ENCODE results near the gene PAGE2.
"Not testable (repeated sequence)": the region's sequence is repeated elsewhere in the genome, so short reads cannot be mapped to it uniquely, and the experiment has no call there.

PAGE2 gene

DNA sequence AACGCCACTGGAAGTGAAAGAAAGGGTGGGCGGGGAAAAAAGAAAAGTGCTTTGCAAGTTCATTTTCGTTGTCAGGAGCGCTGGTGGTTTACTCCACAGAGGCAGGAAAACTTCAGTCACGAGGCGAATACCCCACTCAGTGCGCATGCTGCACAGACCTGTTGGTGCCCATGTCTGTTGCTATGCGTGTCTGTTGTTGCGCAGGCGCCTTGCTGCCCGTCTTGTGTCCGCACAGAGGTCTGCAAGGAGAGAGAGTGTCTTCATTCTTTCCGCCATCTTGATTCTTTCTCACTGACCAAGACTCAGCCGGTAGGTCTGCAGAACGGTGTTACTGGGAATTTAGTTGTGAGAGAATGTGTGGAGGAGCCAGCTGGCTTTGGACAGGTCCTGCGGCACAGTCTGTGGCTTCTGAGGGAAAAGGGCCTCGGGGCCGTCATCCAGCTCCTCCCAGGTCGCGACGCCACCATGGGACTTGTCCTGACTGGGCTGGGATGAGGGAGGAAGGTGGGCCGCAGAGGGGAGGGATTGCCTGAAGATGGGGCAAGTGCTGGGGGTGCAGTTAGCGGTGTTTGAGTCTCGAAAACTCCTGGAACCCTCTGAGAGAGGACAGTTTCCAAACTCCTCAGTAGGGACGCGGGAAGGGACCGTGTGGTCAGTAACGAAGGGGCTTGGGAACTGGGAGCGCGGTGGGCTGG is at the start of gene PAGE2:
PAGE2 (plus strand) TSS at position 224 of the 695 bp plus-strand sequence. CDS start 1,003 bp downstream, outside the sequence.
- no peak for DNase-seq (ENCODE audit: low read depth)

DNA sequence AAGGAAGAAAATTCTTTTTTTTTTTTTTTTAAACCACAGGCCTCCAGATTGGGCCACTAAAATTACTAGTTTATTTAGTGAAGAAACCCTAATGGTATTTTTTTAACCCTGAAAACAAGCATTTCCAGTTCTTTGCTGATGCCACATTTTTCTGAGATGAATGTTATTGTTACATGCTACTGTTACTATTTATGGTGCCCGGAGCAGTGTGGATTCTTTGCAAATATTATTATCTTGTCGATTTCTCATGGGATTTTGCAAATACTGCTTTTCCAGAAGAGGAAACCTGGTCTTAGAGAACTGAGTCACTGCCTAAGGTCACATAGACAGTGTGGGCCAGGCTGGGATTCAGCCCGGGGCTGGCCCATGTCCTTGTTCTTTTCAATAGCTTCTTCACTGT is 49.3 kb upstream of the PAGE2 start:
- no peak for DNase-seq (ENCODE audit: low read depth)

- no peak for DNase-seq (ENCODE audit: low read depth)
Measured at GRCh38 chrX:55041514-55041913, 47.3 kb upstream of the PAGE2 start.

- not testable (repeated sequence) for DNase-seq (ENCODE audit: low read depth)
Measured at GRCh38 chrX:55050599-55050998, 38.2 kb upstream of the PAGE2 start.

DNA sequence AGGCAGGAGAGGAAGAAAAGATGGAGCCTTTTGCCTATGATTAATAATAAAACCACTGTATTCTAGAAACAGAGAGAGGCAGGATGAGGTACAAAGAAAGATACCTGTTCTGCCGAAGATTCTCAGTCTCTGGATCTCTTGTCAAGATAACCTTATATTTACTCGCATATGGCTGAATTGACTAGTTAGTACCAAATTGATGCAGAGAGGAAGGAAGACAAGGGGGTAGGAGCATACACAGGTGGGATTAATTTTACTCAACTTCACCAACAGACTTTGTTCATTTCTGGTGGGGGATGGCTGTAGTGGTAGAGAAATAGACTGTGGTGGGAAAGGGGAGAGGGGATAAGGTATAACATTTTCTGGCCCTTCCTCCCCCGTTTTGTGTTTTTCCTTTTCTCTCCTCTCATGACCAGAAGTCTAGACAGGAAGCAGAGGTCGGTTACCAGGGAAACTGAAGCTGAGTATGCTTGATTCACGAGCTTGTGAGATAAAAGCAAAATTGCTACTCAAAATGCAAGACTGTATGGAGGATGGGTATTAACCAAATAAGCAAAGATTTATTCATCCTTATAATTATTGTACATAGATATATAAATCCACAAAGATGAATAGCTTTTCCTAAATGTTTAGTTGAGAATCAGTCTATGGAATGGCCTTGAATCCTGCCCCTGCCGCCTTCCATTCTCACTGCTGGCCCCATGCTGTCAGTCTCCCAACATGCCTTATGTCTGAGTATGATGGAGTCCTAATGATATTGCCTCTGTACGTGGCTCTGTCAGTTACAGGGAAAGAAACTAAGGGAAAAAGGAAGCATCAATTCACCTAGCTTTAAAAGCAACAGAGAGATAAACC is 31.8 kb upstream of the PAGE2 start:
- DNase-seq (ENCODE audit: low read depth): no peak

- DNase-seq (ENCODE audit: low read depth): peak; percentile 14
Measured at GRCh38 chrX:55057675-55058249, 31.1 kb upstream of the PAGE2 start.

DNA sequence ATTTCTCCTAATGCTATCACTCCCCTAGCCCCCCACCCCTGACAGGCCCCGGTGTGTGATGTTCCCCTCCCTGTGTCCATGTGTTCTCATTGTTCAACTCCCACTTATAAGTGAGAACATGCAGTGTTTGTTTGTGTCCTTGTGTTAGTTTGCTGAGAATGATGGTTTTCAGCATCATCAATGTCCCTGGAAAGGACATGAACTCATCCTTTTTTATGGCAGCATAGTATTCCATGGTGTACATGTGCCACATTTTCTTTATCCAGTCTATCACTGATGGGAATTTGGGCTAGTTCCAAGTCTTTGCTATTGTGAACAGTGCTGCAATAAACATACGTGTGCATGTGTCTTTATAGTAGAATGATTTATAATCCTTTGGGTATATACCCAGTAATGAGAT is 21.6 kb upstream of the PAGE2 start:
- DNase-seq (ENCODE audit: low read depth): not testable (repeated sequence)

- DNase-seq (ENCODE audit: low read depth): no peak
Measured at GRCh38 chrX:55072286-55072685, 16.5 kb upstream of the PAGE2 start.

DNA sequence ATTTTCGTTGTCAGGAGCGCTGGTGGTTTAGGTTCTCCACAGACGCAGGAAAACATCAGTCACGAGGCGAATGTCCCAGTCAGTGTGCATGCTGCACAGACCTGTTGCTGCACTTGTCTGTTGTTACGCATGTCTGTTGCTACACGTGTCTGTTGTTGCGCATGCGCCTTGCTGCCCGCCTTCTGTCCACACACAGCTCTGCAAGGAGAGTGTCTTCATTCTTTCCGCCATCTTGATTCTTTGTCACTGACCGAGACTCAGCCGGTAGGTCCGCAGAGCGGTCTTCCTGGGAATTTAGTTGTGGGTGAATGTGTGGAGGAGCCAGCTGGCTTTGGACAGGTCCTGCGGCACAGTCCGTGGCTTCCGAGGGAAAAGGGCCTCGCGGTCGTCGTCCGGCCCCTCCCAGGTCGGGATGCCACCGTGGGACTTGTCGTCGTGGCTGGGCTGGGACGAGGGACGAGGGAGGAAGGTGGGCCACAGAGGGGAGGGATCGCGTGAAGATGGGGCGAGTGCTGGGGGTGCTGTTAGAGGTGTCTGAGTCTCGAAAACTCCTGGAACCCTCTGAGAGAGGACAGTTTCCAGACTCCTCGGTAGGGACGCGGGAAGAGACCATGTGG is 13.9 kb upstream of the PAGE2 start, which contains the start of gene PAGE2B:
PAGE2B (plus strand) TSS at position 180 of the 617 bp plus-strand sequence. CDS start 1,012 bp downstream, outside the sequence.
- no peak for DNase-seq (ENCODE audit: low read depth)

DNA sequence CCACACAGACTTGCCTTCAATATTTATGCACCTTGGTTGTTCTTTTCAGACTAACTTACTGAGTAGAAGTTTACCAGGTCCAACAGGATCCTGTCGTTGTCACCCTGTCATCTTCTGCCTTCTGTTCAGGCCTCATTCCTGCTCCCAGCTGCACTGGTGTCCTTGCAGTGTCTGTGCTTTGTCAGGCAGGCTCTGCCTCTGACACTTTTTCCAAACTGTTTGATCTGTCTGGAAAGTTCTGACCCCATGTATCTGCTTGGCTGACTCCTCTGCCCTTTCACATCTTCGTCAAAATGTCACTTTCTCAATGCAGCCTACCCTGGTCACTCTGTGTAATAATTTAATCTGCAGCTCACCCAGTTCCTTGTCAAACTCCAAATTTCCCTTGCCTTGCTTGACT is 9.9 kb downstream of the PAGE2 start:
- no peak for DNase-seq (ENCODE audit: low read depth)

- no peak for DNase-seq (ENCODE audit: low read depth)
Measured at GRCh38 chrX:55099162-55099561, 10.3 kb downstream of the PAGE2 start.

DNA sequence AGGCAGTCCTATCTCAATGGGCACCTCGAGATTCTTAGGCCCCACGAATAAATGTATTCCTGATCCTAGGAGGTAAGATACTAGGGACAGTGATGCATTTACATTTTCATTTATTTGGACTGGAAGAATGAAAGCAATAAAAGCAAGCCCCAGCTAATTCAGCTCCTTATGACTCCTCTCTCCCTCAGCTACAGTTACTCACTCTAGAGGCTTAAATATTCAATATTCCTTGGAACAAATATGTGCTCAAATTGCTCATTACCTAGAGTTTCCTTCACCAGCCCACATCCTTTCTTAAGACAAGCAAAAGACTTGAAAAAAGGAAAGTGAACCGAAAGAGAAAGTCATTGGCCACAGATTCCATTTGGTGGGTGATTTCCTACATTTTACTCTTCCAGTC is 13.9 kb downstream of the PAGE2 start:
- DNase-seq (ENCODE audit: low read depth): no peak

DNA sequence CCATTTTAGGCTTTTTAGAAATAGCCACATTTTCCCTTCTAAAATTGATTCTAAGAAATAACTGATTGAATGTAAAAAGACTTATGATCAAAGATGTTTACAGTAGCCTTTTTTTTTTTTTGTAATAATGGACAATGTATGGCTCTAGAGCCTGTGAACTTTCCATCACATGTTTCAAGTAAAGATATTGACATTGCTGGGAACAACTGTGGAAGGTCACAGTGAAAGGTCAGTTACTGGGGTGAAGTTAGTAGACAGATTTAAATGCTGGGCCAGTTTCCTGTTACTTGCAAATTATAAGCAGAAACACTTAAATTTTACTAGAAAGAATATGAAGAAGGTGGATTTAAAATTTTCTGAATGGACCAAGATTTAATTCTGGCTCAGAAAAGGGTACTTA is 18.4 kb downstream of the PAGE2 start:
- DNase-seq (ENCODE audit: low read depth): no peak

GRCh38 chrX:55107911-55108310 is 19.1 kb downstream of the PAGE2 start:
- DNase-seq (ENCODE audit: low read depth): no peak

DNA sequence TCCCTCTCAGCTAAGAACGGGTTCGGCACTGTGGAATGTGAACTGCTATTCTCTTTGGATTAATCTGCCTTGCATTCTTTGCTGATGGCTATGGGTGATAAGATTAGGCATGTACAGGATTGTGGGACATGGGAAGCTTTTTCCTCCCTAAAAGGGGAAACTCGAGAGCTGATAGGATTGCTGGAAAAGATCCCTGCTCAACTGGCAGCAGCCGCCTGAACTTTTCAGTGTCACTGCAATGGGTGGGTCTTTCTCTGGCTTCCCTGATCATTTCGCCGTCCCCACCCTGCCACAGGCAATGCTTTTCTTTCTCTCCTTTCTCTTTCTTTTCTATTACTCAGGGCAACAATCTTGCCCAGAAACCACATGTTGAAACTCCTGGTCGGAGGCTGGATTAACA is 20.5 kb downstream of the PAGE2 start:
- no peak for DNase-seq (ENCODE audit: low read depth)

DNA sequence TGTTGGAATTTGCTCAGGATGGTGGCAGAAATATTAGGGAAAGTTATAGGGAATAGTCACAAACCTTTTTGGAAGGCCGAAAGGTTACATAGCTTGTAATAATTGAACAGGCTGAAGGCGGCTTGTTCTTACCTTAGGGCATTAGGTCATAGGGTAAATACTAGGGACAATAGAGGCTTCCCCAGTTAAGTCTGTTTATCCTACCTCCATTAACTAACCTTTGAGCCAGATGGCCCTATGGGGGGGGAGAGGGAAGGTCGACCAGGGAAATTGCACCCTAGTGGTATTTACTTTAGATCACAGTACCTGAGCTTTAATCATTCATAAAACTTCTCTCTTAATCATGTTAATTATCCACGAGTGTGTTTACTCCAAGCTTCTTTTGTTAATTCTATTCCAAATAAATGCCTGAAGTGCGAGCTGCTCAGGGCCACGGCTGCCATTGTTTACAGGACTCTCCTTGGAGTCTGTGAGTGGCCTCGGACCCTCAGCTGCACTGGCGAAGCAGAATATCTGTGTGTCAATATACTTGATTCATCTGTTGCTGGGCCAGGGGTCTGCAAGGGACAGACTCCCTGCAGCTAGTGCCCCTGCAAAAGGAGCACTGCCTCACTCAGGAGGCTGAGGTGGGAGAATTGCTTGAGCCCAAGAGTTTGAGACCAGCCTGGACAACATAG is 22.9 kb downstream of the PAGE2 start:
- no peak for DNase-seq (ENCODE audit: low read depth)

- not testable (repeated sequence) for DNase-seq (ENCODE audit: low read depth)
Measured at GRCh38 chrX:55116589-55116988, 27.8 kb downstream of the PAGE2 start.

DNA sequence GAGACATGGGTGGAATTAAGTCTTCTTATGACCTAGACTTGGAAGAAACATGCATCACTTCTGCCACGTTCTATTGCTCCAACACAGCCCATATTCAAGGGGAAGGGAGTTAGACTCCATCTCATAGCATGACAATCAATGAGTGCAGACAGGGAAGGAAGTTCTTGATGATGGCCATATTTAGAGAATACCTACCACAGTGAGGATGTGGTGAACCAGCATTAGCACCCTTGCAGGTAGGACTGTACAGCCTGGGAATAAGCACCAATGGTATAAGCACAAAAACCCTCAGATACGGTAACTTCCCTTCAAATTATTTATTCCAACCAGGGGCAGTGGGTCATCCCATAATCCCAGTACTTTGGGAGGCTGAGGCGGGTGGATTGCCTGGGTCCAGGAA is 29.8 kb downstream of the PAGE2 start:
- no peak for DNase-seq (ENCODE audit: low read depth)

GRCh38 chrX:55119271-55119670 is 30.5 kb downstream of the PAGE2 start:
- DNase-seq (ENCODE audit: low read depth): no peak

DNA sequence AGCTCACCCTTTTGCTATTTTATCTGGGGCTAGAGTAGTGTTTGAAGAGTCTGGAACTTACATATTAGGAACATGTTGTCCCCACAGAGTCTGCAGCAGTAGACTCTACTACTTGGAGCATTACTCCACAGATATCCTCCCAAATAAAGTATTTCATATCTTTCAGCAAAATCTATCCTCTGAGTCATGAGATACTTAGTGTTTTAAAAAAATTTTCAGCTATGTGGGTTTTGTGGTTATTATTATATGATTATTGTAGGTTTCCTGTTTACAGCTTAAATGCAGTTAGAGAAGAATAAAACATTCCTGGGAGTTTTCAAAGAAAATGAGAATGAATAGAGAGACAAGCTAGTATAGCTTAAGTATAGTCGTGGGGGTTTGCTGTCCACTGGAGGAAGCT is 30.9 kb downstream of the PAGE2 start:
- no peak for DNase-seq (ENCODE audit: low read depth)

GRCh38 chrX:55120761-55121358 is 32.0 kb downstream of the PAGE2 start:
- no peak for DNase-seq (ENCODE audit: low read depth)

Measured in activated T-cell treated with anti-CD3 and anti-CD28 coated beads for 1 hour (primary cell).